ENCODE results near the gene PDCD5.

DNA sequence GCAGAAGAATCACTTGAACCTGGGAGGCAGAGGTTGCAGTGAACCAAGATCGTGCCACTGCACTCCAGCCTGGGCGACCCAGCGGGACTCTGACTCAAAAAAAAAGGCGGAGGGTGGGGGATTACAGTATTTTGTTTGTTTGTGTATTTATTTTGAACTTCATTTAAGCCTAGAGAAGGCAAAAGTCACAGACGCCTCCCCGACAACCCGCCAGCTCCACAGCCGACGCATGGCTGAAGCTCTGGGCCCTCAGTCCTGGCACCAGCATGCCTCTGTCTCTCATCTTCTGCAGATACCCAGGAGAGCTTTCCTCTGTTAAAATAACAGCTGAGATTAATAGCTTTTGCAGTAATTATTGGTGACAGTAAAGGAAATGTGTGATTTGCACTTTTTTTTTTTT is 17.2 kb upstream of the PDCD5 start:
- TF ChIP-seq POLR2AphosphoS5 (IDR thresholded peaks at IDR 0.05; ENCODE audit: low read depth, low read length) (no peak), EZH2phosphoT487 (IDR thresholded peaks at IDR 0.05; ENCODE audit: borderline replicate concordance, low read depth) (no peak), JUND (IDR thresholded peaks at IDR 0.05) (no peak), EP300 (IDR thresholded peaks at IDR 0.05; ENCODE audit: borderline replicate concordance in 1 of 2, low read depth in 1 of 2, low read length in 1 of 2) (no peak), TAF1 (IDR thresholded peaks at IDR 0.05; ENCODE audit: borderline replicate concordance, low read depth, low read length) (no peak), CHD2 (IDR thresholded peaks at IDR 0.05; ENCODE audit: low read length, partially characterized antibody) (no peak), NRF1 (IDR thresholded peaks at IDR 0.05; ENCODE audit: low read depth, low read length) (no peak), RFX5 (IDR thresholded peaks at IDR 0.05; ENCODE audit: low read length) (no peak), SIN3A (IDR thresholded peaks at IDR 0.05; ENCODE audit: borderline replicate concordance, low read depth, low read length) (no peak), TEAD4 (IDR thresholded peaks at IDR 0.05; ENCODE audit: borderline replicate concordance, insufficient read depth) (no peak)
- TF ChIP-seq, protein P1, sequence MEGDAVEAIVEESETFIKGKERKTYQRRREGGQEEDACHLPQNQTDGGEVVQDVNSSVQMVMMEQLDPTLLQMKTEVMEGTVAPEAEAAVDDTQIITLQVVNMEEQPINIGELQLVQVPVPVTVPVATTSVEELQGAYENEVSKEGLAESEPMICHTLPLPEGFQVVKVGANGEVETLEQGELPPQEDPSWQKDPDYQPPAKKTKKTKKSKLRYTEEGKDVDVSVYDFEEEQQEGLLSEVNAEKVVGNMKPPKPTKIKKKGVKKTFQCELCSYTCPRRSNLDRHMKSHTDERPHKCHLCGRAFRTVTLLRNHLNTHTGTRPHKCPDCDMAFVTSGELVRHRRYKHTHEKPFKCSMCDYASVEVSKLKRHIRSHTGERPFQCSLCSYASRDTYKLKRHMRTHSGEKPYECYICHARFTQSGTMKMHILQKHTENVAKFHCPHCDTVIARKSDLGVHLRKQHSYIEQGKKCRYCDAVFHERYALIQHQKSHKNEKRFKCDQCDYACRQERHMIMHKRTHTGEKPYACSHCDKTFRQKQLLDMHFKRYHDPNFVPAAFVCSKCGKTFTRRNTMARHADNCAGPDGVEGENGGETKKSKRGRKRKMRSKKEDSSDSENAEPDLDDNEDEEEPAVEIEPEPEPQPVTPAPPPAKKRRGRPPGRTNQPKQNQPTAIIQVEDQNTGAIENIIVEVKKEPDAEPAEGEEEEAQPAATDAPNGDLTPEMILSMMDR (IDR thresholded peaks at IDR 0.05): no peak
- TF ChIP-seq, protein P2, sequence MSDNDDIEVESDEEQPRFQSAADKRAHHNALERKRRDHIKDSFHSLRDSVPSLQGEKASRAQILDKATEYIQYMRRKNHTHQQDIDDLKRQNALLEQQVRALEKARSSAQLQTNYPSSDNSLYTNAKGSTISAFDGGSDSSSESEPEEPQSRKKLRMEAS (IDR thresholded peaks at IDR 0.05; ENCODE audit: low read depth): no peak
- TF ChIP-seq, protein P3, sequence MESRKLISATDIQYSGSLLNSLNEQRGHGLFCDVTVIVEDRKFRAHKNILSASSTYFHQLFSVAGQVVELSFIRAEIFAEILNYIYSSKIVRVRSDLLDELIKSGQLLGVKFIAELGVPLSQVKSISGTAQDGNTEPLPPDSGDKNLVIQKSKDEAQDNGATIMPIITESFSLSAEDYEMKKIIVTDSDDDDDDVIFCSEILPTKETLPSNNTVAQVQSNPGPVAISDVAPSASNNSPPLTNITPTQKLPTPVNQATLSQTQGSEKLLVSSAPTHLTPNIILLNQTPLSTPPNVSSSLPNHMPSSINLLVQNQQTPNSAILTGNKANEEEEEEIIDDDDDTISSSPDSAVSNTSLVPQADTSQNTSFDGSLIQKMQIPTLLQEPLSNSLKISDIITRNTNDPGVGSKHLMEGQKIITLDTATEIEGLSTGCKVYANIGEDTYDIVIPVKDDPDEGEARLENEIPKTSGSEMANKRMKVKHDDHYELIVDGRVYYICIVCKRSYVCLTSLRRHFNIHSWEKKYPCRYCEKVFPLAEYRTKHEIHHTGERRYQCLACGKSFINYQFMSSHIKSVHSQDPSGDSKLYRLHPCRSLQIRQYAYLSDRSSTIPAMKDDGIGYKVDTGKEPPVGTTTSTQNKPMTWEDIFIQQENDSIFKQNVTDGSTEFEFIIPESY (IDR thresholded peaks at IDR 0.05; ENCODE audit: borderline replicate concordance, low read depth): no peak
